Activated T-cell treated with anti-CD3 and anti-CD28 coated beads for 24 hours (primary cell): ENCODE results near the gene WDR18.

Experiments used
- DNase-seq: peaks from one replicate; pipeline ENCODE4 v3.0.0-alpha.2; 2020; ENCODE audit warnings: low read depth

The WDR18 gene

GRCh38 chr19:991932-992669, 8.0 kb downstream of the WDR18 start:
- no peak for DNase-seq

- no peak for DNase-seq
Measured at GRCh38 chr19:992670-993055, 8.5 kb downstream of the WDR18 start.

DNA sequence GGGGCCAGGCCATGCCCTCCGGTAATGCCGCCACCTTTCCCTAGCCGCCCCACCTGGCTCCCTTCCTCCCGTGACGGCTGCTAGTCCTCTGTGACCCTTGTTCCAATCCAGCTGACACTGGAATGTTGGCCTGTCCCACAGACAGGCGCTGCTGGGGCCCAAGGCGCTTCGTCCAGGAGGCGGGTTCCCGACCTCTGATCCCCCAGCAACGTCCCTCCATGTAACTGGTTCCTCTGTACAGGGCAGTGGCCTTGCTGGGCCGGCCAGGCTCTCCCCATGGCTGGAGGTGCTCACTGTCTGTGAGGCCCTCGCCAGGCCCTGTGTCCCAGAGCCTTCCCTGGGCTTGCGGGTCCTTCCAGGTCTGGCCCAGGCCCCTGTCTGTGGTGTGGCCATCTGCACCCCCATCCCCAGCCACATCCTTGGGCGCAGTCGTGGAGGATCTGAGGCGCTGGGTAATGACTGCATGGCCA, 9.3 kb downstream of the WDR18 start:
- DNase-seq = no peak

DNA sequence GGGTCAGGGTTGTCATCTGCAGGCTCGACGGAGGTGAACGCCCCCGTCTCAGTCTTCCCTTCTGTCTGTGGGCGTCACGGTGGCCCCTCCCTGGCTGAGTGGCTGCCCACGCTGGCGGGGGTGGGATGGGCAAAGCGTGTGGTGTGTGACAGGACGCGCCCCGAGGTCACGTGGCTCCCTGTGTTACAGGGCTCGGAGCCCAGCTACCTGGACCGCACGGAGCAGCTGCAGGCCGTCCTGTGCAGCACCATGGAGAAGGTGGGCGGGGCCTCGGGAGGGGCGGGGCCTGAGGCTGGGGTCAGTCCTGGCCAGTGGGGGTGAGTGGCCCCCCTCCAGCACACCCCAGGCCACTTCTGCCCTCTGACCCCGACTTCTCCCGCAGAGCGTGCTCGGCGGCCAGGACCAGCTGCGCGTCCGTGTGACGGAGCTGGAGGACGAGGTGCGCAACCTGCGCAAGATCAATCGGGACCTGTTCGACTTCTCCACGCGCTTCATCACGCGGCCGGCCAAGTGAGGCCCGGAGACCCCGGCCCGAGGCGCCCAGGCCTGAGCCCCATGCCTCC, 9.8 kb downstream of the WDR18 start:
- no peak for DNase-seq

GRCh38 chr19:994516-994915, 10.4 kb downstream of the WDR18 start:
- DNase-seq = no peak

DNA sequence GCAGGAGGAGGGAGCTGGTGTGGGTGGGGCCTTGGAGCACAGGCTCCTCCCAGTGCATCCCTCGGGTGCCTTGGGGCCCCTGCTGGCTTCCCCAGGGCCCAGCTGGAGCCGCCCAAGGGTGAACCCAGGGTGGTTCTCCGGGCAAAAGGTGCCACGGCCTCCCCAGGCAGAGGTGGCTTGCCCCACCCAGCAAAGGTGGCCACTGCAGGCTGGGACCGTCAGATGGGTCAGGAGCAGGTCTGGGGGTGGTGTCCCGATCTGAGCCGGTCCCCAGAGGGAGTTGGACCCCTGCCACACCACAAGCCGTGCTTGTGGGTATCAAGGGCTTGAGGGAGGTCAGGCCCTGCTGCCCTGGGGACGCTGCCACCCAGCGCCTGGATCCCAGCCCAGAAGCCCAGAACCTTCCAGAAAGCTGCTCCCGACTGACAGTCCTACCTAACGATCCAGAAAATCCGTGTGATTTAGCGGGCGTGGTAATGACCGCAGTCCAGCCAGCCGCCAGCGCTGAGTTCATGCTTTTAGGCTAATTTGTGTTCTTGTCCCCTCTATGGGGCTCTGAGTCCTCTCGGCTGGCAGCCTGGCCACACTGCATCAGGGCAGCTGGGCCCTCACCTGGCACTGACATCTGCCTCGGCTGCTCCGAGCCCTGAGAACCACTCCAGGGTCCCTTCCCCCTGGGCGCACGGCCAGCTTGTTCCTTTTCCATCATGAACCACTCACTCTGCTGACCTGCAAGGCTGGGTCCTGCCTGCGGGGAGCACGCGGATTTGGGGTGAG, 11.1 kb downstream of the WDR18 start:
- DNase-seq = no peak

- DNase-seq = peak; percentile 54
Measured at GRCh38 chr19:996051-996838, 12.1 kb downstream of the WDR18 start.

GRCh38 chr19:998064-998463, 13.9 kb downstream of the WDR18 start:
- no peak for DNase-seq

GRCh38 chr19:999379-999719, 15.2 kb downstream of the WDR18 start:
- no peak for DNase-seq

- DNase-seq = peak; percentile 59
Measured at GRCh38 chr19:1000095-1000494, 15.9 kb downstream of the WDR18 start, which contains the start of gene GRIN3B. GRIN3B (plus strand) TSS chr19:1000419; CDS start chr19:1000438, 19 bp downstream.

DNA sequence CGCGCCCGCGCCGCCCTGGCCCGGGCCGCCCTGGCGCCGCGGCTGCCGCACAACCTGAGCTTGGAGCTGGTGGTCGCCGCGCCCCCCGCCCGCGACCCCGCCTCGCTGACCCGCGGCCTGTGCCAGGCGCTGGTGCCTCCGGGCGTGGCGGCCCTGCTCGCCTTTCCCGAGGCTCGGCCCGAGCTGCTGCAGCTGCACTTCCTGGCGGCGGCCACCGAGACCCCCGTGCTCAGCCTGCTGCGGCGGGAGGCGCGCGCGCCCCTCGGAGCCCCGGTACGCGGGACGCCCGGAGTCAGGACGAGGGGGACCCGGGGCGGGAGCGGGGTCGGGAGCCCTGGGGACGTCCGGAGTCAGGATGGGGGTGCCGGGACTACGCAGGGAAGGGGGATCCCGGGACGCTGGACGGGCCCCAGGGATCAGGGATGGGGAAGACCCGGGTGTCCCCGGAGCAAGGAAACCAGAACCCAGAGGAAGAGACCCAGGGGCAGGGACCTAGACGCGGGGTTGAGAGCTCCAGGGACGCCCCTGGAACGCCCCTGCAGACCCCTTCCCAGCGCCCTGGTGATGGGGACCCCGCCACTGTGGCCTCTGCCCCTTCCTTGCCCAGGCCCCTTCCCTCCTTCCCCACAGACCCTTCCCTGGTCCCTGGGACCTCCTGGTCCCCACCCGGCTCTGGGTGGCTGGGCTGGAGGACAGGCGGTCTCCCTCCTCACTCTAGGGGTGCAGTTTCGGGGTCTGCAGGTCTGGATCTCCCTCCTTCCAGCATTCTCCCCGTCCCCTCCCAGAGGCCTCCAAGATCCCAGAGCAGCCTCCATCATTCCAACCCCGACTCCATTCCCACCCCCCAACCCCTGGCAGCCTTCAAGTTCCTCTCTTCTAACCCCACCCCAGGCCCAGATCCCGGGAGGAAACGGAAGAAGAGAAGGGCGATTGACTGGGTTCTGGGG, 16.7 kb downstream of the WDR18 start:
- no peak for DNase-seq

DNA sequence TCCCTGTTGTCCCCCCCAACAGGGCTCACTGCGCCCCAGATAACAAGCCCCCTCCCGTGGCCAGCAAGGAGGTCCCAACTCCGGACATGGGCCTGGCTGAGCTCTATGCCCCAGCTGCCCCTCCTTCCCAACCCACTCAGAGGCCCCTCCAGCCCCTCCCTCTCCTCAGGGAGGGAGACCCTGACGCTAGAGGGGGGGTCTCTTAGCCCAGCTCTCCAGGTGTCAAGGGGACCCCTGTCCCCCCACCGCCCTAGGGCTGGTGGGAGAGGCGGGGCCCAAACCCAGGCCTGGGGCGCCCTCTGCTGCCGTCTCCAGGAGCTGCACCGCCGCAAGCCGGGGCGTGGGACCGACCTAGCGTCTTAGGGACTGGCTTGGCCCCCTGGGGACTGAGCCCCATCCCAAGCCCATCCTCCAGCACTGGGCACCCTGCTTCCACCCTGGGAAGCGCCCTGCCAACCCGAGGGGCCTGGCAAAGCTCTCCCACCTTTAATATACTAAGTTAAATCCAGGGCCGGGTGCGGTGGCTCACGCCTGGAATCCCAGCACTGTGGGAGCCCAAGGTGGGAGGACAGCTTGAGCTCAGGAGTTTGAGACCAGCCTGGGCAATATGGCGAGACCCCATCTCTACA, 17.5 kb downstream of the WDR18 start:
- peak; percentile 66 for DNase-seq

DNA sequence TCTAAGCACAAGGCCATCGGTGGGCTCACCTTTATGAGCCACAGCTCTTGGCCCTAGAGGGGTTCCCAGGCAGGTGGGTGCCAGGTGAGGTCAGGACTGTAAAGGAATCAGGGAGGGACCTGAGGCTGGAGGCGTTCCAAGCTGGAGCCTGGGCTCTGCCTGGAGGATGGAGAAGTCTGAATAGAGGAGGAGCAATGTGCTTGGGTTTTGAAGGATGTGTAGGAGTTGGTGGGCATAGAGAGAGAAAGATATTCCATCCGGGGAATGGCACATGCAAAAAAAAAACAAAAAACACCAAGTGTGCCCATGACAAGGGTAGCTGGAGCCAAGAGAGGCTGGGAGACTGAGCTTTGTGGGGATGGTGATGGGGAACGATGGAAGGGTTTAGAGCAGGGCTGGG, 18.5 kb downstream of the WDR18 start:
- no peak for DNase-seq

GRCh38 chr19:1003283-1003682, 19.1 kb downstream of the WDR18 start:
- DNase-seq = no peak

DNA sequence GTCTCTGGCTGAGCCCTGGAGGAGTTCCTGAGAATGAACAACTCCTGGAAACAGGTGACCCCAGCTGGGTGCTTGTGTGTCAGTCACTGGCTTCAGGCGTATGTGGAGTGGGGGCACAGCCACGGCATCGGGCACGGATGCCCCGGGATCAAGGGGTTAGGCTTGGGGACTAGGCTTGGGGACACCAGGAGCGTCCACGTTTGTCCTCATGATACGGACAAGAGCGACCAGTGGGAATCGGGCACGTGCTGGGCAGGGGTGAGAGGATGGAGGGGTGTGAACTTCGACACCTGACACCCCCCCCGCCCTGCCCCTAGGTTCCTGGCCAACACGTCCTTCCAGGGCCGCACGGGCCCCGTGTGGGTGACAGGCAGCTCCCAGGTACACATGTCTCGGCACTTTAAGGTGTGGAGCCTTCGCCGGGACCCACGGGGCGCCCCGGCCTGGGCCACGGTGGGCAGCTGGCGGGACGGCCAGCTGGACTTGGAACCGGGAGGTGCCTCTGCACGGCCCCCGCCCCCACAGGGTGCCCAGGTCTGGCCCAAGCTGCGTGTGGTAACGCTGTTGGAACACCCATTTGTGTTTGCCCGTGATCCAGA, 20.2 kb downstream of the WDR18 start:
- DNase-seq = no peak

DNA sequence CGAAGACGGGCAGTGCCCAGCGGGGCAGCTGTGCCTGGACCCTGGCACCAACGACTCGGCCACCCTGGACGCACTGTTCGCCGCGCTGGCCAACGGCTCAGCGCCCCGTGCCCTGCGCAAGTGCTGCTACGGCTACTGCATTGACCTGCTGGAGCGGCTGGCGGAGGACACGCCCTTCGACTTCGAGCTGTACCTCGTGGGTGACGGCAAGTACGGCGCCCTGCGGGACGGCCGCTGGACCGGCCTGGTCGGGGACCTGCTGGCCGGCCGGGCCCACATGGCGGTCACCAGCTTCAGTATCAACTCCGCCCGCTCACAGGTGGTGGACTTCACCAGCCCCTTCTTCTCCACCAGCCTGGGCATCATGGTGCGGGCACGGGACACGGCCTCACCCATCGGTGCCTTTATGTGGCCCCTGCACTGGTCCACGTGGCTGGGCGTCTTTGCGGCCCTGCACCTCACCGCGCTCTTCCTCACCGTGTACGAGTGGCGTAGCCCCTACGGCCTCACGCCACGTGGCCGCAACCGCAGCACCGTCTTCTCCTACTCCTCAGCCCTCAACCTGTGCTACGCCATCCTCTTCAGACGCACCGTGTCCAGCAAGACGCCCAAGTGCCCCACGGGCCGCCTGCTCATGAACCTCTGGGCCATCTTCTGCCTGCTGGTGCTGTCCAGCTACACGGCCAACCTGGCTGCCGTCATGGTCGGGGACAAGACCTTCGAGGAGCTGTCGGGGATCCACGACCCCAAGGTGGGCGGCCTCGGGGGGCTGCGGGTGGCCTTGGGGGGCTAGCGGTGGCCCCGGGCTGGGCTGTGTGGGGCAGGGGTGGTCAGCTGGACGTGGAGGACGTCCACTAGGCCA, 20.9 kb downstream of the WDR18 start:
- no peak for DNase-seq

GRCh38 chr19:1006711-1007398, 22.7 kb downstream of the WDR18 start:
- DNase-seq = no peak

- no peak for DNase-seq
Measured at GRCh38 chr19:1007399-1008251, 23.5 kb downstream of the WDR18 start.
